HL-60 (cell line): ENCODE measurements around the gene LAG3.
A peak's percentile ranks its signal among the peaks of the same experiment; 100 is the strongest.
"Not testable (repeated sequence)": the region's sequence is repeated elsewhere in the genome, so short reads cannot be mapped to it uniquely, and the experiment has no call there.

Experiments used
- DNase-seq, 2 experiments: peaks; one replicate each; pipeline ENCODE4 v3.0.0-alpha.2; 2010 to 2020; ENCODE audit warnings: low read depth in 1 of 2, low spot score in 1 of 2
- H3K27ac ChIP-seq: fragments of 250-450 bp; sonication (Bioruptor Pico); replicated peaks from 2 replicates; pipeline ENCODE4 v1.5.1; 2020; ENCODE audit warnings: mild to moderate bottlenecking, moderate library complexity
- H3K27me3 ChIP-seq: fragments of 250-450 bp; sonication (Bioruptor Pico); 2 replicates; pipeline ENCODE4 v1.5.1; 2021; ENCODE audit warnings: mild to moderate bottlenecking, moderate library complexity; ENCODE audit not compliant: insufficient read depth, poor library complexity, severe bottlenecking
- H3K4me3 ChIP-seq: replicated peaks from 2 replicates; pipeline ENCODE4 v1.5.1; 2011; ENCODE audit warnings: mild to moderate bottlenecking, control low read depth, low read length; ENCODE audit not compliant: insufficient read depth
- GABPA ChIP-seq: IDR thresholded peaks from 2 replicates; pipeline ENCODE4 v1.6.1; 2012; ENCODE audit warnings: low read depth
- POLR2AphosphoS5 ChIP-seq: IDR thresholded peaks from 2 replicates; pipeline ENCODE4 v1.6.1; 2012; ENCODE audit warnings: low read depth
- SPI1 ChIP-seq: IDR thresholded peaks from 2 replicates; pipeline ENCODE4 v1.6.1; 2012; ENCODE audit warnings: low read depth, mild to moderate bottlenecking, borderline replicate concordance
- TF ChIP-seq, protein P1 (sequence below): IDR thresholded peaks from one replicate; pipeline ENCODE4 v1.5.1; 2011; ENCODE audit warnings: low read length, control low read depth, inconsistent platforms; ENCODE audit not compliant: insufficient read depth
- TF ChIP-seq, protein P2 (sequence below): IDR thresholded peaks from 2 replicates; pipeline ENCODE4 v1.6.1; 2012; ENCODE audit warnings: low read depth; ENCODE audit not compliant: insufficient replicate concordance

The LAG3 gene

DNA sequence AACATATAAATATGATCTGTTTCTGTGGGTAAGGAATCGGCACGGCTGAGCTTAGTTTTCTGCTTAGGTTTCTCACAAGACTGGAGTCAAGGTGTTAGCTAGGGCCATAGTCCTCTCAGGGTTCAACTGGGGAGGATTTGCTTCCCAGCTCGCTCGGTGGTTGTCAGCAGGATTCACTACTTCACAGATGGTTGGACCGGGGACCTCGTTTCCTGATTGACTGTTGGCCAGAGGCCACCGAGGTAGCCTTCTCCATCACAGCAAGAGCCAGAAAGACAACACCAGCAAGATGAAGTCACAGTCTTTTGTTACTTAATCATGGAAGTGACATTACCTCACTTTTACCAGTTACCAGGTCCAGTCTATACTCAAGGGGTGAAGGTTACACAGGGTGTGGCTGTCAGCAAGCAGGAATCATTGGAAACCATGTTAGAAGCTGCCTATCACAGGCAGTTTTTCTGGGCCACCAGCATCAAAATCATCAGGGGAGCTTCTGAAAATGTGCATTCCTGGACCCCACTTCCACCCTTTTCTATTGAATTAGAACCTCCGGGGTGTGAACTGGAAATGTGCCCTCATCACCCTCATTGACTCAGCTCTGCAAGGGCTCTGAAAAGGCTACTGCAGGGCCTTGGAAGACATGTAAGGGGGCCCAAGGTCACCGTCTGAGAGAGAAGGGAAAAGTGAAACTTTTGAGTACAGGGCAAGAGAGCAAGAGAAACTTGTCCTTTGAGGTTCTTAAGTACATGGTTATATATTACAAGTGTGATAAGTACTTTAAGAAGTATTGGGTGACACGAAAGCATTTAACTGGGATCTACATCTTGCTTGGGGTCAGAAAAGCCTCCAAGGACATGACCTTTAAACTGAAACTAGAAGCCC lies 37.6 kb upstream of the LAG3 start:
- no peak for DNase-seq
- Histone ChIP-seq H3K4me3 (no peak overlapping the region), H3K27me3 (no peaks in the 10 kb centered on the region), H3K27ac (no peak overlapping the region)
- TF ChIP-seq, protein P1, sequence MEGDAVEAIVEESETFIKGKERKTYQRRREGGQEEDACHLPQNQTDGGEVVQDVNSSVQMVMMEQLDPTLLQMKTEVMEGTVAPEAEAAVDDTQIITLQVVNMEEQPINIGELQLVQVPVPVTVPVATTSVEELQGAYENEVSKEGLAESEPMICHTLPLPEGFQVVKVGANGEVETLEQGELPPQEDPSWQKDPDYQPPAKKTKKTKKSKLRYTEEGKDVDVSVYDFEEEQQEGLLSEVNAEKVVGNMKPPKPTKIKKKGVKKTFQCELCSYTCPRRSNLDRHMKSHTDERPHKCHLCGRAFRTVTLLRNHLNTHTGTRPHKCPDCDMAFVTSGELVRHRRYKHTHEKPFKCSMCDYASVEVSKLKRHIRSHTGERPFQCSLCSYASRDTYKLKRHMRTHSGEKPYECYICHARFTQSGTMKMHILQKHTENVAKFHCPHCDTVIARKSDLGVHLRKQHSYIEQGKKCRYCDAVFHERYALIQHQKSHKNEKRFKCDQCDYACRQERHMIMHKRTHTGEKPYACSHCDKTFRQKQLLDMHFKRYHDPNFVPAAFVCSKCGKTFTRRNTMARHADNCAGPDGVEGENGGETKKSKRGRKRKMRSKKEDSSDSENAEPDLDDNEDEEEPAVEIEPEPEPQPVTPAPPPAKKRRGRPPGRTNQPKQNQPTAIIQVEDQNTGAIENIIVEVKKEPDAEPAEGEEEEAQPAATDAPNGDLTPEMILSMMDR = no peak
- TF ChIP-seq POLR2AphosphoS5 (no peak), GABPA (no peak), SPI1 (no peak)
- TF ChIP-seq, protein P2, sequence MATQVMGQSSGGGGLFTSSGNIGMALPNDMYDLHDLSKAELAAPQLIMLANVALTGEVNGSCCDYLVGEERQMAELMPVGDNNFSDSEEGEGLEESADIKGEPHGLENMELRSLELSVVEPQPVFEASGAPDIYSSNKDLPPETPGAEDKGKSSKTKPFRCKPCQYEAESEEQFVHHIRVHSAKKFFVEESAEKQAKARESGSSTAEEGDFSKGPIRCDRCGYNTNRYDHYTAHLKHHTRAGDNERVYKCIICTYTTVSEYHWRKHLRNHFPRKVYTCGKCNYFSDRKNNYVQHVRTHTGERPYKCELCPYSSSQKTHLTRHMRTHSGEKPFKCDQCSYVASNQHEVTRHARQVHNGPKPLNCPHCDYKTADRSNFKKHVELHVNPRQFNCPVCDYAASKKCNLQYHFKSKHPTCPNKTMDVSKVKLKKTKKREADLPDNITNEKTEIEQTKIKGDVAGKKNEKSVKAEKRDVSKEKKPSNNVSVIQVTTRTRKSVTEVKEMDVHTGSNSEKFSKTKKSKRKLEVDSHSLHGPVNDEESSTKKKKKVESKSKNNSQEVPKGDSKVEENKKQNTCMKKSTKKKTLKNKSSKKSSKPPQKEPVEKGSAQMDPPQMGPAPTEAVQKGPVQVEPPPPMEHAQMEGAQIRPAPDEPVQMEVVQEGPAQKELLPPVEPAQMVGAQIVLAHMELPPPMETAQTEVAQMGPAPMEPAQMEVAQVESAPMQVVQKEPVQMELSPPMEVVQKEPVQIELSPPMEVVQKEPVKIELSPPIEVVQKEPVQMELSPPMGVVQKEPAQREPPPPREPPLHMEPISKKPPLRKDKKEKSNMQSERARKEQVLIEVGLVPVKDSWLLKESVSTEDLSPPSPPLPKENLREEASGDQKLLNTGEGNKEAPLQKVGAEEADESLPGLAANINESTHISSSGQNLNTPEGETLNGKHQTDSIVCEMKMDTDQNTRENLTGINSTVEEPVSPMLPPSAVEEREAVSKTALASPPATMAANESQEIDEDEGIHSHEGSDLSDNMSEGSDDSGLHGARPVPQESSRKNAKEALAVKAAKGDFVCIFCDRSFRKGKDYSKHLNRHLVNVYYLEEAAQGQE = no peak

DNA sequence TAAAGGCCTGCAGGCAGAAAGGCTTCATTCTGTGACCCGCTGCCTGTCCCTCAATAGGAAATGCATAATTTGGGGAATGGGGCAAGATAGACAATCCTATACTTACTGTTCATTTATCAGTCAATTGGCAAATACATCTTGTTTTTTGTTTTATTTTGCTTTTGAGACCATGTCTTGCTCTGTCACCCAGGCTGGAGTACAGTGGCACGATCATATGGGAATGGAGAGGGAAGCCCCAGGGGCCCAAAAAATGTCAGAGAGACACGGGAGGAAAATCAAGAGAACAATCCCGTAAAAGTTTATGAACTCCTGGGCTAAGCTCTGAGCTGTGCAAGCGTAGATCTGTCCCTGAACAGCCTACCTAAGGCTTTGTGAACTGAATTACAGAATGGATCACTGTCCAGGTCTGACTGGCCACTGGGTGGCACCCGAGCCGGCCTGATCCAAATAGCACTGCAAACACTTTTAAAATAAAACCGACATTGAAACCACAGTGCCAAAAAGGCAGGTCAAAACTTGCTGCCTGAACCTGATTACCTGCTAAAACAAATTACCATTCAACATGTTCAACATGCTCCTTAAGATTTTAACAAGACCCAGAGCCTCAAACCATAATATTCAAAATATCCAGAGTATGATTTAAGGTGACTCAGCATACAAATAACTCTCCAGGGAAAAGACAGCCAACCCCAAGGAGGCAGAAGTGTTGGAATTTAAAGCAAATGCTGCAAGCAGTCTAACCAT lies 36.7 kb upstream of the LAG3 start:
- H3K27me3 ChIP-seq = no peaks in the 10 kb centered on the region
- no peak overlapping the region for H3K27ac ChIP-seq
- TF ChIP-seq, protein P1 = peak; percentile 72
- TF ChIP-seq, protein P2 = no peak
- no peak overlapping the region for H3K4me3 ChIP-seq
- peak in 1 of 2 experiments; percentile 54 for DNase-seq

DNA sequence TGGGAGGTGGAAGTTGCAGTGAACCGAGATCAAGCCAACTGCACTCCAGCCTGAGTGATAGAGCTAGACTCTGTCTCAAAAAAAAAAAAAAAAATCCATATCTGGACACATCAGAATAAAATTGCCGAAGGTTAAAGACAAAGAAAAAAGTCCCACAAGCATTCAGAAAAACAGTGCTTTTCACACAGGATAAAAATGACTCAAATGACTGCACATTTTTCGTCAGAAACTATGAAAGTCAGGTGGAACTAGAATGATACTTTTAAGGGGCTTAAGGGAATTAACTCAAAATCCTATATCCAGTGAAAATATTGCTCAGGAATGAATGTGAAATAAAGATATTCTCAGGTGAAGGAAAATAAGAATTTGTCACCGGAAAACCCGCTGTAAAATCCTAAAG lies 35.6 kb upstream of the LAG3 start:
- Histone ChIP-seq H3K27me3 (no peaks in the 10 kb centered on the region), H3K27ac (no peak overlapping the region), H3K4me3 (no peak overlapping the region)
- no peak for DNase-seq
- TF ChIP-seq POLR2AphosphoS5 (no peak), SPI1 (no peak), GABPA (no peak)
- TF ChIP-seq, protein P1 = no peak
- TF ChIP-seq, protein P2 = no peak

GRCh38 chr12:6742080-6742479 lies 30.2 kb upstream of the LAG3 start:
- not testable (repeated sequence) for DNase-seq

More at GRCh38 chr12:6742080-6742479, 30.2 kb upstream of the LAG3 start:
- H3K4me3 ChIP-seq, H3K27me3 ChIP-seq, H3K27ac ChIP-seq: not testable (repeated sequence)
